HG03432 (cell line): ENCODE data around the gene C17orf78.
"Not testable (repeated sequence)": the region's sequence is repeated elsewhere in the genome, so short reads cannot be mapped to it uniquely, and the experiment has no call there.

ENCODE experiments used
- ATAC-seq: cut with Tn5 transposase; IDR thresholded peaks from one replicate; pipeline ENCODE4 v1.9.1; 2021; ENCODE audit warnings: mild to moderate bottlenecking, moderate library complexity; ENCODE audit not compliant: unreplicated experiment

The C17orf78 gene

DNA sequence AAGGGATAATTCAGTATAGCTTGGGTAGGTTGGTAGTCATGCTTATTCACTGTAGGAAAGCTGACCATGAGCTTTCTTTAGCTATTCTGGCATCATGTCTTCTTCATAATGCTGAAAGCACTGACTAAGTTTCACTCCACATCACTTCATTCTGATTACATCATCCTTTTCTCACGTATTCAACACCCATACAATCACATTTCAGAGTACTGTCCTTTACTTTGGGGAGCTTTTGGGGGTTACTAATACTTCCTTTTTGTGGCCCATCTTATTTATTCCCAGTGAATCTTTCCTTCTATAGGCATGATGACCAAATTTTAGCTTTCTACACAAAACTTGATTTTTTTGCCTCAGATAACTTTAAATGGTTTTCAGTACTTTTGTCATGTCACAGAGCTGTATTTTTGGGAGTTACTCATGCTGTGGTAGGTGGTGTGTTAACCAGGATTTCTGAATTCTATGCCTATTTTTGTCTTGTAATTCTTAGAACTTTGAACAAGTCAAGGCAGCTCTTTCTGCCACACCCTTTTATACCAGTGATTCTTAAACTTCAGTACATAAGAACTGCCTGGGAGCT lies 54.4 kb downstream of the C17orf78 start:
- no peak for ATAC-seq

GRCh38 chr17:37432671-37433070 lies 56.9 kb downstream of the C17orf78 start:
- ATAC-seq = no peak

DNA sequence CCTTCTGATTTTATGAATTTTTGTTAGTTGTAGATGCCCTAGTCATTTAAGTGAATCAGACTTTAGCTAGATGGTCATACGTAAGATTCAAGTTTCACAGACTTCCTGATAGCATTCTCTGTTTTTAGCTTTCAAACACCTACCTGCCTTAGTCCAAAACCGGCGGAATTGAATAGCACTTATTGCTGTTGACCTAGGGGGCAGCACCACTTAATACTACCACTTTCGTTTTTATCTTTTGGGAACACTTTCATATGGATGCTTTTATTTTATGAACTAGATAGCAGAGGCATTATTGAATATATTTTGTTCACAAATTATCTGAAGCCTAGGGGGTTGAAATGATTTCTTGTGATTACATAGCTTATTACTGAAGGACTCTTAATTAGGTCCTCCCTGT lies 62.4 kb downstream of the C17orf78 start:
- no peak for ATAC-seq

DNA sequence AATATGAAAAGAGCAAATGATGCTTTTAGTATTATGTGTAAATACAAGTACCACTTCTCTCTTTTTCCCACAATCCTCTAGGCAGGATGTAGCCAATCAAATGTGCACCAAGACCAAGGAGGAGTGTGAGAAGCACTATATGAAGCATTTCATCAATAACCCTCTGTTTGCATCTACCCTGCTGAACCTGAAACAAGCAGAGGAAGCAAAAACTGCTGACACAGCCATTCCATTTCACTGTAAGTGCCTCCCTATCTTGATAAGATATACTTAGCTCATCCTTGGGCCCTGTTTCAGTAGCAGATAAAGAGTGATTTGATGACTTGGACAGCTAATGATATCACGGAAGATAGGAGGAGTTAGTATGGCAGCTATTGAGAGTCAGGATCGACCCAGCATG lies 64.6 kb downstream of the C17orf78 start:
- no peak for ATAC-seq

- not testable (repeated sequence) for ATAC-seq
These were observed 65.7 kb downstream of the C17orf78 start for GRCh38 chr17:37441369-37442014.
